ENCODE results near the gene BPIFB1.
A peak's percentile ranks its signal among the peaks of the same experiment; 100 is the strongest.

BPIFB1 gene

GRCh38 chr20:33282991-33283555 lies at the start of gene BPIFB1:
BPIFB1 (plus strand) TSS chr20:33283214; CDS start chr20:33286074, 2,860 bp downstream.
- no peak for DNase-seq

DNA sequence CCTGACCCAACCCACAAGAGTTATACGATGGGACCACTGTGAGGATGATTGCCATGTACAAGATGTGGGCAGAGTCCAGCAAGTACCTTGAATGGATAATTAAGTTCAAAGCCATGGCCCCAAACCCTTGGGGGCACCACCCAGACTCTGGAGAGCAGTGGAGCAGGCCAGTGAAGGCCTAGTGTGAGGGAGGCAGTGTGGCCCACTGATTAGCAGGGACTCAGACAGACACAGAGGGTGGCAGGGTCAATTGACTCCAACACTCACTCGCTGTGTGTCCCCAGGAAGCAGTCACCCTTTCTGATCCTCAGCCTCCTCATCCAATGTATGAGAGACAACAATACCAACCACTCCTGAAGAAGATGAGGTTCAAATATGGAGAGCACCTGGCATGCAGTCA lies 49.0 kb upstream of the BPIFB1 start:
- DNase-seq, result no peak

DNA sequence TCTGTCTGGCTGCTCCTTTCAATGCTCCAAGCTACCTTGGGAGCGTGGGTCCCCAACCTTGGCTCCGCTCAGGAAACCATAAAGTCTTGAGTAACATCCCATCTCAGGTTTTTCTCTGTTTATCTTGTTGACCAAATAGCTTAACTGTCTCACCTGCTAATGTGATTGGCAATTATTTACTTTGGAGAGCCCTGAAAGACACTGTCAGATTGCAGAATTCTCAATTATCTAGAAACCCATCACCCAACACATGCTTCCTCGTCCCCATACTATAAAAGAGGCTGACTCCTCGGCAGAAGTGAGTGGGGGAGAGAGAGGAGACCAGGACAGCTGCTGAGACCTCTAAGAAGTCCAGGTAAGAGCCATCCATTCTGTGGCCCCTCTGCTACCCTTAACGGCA lies 47.3 kb upstream of the BPIFB1 start, which contains the start of gene BPIFA1:
BPIFA1 (plus strand) TSS at position 301 of the 400 bp plus-strand sequence. CDS start 1,716 bp downstream, outside the sequence.
- no peak for DNase-seq

GRCh38 chr20:33236351-33236750 lies 46.7 kb upstream of the BPIFB1 start:
- no peak for DNase-seq

- DNase-seq, result no peak
Observed at GRCh38 chr20:33237989-33238388, 45.0 kb upstream of the BPIFB1 start.

GRCh38 chr20:33239418-33239817 lies 43.6 kb upstream of the BPIFB1 start:
- no peak for DNase-seq

DNA sequence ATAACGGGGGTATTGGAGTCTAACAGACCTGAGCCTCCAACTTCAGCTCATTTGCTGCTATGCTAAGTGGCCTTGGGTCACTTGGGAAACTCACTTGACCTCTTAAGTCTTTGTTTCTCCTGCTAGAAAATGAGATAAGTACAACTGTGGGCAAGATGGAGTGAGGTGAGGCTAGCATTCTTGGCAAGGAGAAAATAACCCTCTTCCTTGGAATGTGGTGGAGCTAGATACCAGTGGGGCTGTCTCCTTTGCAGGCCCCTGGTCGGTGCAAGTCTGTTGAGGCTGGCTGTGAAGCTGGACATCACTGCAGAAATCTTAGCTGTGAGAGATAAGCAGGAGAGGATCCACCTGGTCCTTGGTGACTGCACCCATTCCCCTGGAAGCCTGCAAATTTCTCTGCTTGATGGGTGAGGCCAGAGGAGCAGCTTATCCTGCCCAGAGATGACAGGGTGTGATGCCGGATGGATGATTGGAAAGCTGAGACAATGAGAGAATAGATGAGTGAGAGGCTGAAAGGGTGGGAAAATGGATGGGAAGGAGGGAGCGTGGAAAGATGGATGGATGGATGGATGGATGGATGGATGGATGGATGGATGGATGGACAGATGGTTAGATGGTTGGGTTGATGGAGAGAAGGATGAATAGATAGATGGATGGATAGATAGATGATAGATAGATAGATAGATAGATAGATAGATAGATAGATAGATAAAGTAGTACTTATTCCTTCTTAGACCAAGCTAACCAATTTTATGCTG lies 42.9 kb upstream of the BPIFB1 start:
- no peak for DNase-seq

- no peak for DNase-seq
Observed at GRCh38 chr20:33240923-33241322, 42.1 kb upstream of the BPIFB1 start.

DNA sequence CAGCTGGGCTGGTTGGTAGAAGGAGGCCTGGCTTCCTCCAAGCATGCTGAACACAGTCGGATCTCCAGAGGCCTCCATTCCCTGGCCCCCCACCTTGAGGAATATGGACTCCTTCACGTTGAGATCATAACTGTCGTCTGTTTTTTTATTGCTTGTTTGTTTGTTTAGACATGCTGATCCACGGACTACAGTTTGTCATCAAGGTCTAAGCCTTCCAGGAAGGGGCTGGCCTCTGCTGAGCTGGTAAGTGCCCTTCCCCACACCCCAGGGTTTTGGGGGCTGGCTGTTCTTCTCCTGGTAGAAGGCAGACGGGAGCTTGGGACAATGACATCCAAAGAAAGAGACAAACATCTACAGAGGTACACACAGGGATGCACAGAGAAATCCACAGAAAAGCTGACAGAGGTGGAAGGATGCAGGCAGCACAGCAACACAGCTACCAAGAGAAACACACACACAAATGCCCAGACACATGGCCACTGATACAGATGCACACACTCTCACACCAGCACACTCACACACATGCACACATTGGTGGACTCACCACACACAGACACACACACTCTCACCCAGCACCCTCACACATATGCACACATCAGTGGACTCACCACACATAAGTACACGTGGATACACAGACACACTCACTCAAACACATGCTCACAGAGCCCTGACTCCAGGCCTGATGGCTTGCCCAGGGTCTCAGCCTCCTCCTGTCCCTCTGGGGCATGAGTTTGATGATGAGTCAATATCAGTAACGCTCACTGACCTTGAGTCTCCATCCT lies 40.5 kb upstream of the BPIFB1 start:
- DNase-seq, result no peak

GRCh38 chr20:33246077-33246476 lies 36.9 kb upstream of the BPIFB1 start:
- no peak for DNase-seq

GRCh38 chr20:33249456-33249855 lies 33.6 kb upstream of the BPIFB1 start:
- no peak for DNase-seq

GRCh38 chr20:33250666-33251065 lies 32.3 kb upstream of the BPIFB1 start:
- no peak for DNase-seq

- DNase-seq, result no peak
Observed at GRCh38 chr20:33251496-33251895, 31.5 kb upstream of the BPIFB1 start.

DNA sequence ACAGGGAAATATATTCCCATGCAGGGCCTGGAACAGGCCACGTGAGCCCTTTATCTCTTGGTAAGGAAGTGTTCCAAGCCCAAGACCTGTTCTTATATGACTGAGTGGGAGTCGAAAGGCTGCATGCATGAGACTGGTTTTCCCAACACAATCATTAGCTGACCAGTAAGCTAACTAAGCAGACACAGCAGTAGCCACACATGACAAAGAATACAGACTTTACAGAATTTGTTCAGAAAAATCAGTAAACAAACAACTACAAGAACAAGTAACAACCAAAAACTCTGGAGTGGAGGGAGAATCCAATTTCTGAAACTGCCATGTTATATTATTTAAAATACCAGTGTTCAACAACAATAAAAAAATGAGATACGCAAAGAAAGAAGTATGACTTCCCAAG lies 30.6 kb upstream of the BPIFB1 start:
- DNase-seq, result no peak

DNA sequence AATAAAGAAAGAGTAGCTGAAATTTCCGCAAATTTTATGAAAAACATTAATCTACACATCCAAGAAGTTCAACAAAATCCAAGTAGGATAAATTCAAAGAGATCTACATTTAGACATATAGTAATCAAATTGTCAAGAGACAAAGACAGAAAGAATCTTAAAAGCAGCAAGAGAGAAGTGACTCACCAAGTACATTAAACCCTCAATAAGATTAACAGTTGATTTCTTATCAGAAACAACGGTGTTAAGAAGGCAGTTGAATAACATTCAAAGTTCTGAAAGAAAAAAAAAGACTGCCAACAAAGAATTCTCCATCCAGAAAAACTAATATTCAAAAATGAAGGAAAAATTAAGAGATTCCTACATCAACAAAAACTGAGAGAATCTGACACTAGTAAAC lies 28.0 kb upstream of the BPIFB1 start:
- no peak for DNase-seq

DNA sequence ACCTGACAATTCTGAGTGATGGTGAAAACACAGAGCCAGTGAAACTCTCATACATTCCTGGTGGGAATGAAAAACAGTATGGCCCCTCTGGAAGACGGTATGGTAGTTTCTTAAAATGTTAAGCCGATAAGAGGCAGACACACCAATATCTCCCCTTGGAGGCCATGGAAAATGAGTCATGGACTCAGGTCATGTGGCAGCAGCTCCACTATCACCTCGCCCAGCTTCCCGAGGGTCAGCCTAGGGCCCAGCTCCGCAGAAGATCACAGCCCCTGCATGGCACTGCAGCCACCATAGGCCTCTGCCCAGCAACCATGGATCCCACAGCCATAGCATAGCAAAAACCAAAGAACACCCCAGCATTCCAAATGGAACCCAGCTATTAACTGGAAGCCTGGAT lies 25.8 kb upstream of the BPIFB1 start:
- DNase-seq, result no peak

- no peak for DNase-seq
Observed at GRCh38 chr20:33259371-33259770, 23.6 kb upstream of the BPIFB1 start.

DNA sequence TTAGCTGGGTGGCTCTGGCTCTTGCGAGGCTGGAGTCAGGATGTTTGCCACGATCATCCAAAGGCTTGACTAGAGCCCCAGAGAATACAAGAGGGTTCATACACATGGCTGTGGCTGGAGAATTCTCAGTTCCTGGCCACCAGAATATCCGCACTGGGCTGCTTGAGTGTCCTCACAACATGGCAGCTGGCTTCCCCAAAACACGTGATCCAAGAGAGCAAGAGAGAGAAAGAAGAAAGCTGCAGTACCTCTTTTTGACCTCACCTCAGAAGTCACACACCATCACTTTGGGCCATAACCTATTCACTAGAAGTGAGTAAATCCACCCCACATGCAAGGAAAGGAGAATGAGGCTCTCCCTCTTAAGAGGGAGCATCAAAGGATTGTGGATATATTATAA lies 21.5 kb upstream of the BPIFB1 start:
- no peak for DNase-seq

GRCh38 chr20:33262658-33263065 lies 20.4 kb upstream of the BPIFB1 start:
- DNase-seq, result peak; percentile 40

DNA sequence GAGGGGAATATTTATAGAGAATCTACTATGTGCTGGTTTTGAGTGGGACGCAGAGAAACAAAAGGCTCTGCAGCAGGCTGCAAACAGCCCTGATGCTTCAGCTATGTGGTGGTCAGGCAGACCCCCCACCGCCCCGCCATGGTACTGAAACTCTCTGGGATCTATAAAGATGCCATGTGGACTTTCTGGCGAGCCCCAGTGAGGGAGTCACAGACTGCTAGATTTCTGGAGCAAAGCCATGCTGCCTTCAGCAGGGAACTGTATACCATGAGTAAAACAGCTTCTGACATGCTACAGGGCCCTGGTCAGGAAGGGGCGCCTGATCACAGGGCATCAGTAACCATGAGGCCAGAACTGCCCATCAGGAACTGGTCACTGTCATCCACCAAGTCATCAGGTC lies 19.2 kb upstream of the BPIFB1 start:
- DNase-seq, result no peak

DNA sequence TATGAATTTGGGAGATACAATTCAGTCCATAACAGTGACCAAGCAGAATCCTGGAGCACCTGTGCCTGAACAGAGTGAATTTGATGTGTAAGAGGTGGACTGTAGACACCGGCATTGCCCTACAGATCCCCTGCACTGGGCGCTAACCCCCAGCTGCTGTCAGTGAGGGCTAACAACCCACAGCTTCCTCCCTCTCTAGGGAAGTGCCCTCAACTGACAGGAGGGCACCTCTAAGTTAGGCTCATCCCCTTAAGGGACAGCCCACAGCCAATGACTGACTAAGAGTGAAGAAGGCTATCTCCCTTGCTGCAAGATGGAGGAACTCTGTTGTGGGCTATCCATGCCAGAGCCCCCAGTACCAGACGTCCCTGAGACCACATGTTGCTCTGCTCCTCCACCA lies 15.3 kb upstream of the BPIFB1 start:
- DNase-seq, result no peak

DNA sequence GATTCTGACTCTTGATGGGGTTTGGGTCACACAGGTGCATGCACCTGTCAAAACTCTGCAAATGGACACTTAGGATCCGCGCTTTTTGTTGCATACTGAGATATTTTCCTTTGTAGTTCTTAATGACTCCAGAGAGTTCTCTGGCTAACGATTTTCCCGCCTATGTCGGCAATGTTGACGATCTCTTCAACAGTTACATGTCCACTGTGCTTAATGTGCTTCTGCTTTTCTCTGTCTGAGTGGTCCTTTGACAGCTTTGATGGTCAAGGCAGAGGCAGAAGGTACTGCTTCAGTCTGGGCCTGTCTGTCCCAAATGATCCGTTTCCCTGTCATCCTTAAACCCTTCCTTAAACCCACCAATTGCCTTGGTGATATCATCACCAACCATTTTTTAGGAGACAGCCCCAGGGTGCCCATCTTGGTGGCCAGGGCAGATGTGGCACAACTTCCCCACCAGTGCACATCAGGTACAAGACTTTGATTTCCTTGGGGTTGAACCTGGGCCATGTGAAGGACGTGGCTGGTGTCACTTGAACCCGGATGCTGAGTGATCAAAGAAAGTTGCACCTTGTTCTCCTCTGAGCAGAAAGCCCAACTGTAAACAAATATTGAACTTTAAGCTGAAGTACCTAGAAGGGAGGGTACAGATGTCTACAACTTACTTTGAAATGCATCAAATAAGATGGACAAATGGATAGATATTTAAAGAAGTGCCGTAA lies 10.7 kb upstream of the BPIFB1 start:
- no peak for DNase-seq
